ENCODE measurements around the gene CBLB. TPM values are rescaled to one million over a fixed set of nuclear protein-coding genes. Genes with fewer than 3 reads are reported as not detected.

The CBLB gene
- total RNA-seq, 1 experiment from 2014 or later: 8.6 TPM

- ATAC-seq: no peak
- in situ Hi-C loops (cut with HindIII; ENCODE audit: low pct_unique_long_range_greater_than_20kb, low sequenced_read_pairs) (no loop called here), intact Hi-C loops (cut with micrococcal nuclease; ENCODE audit: unreplicated experiment) (no loop called here)
- TF ChIP-seq TCF7L2 (IDR thresholded peaks at IDR 0.05; ENCODE audit: low read depth, low read length) (no peak), REST (IDR thresholded peaks at IDR 0.05; ENCODE audit: insufficient read depth in 1 of 2, low read depth in 2 of 2, low read length in 1 of 2) (no peak), SIN3A (IDR thresholded peaks at IDR 0.05; ENCODE audit: borderline replicate concordance, insufficient read depth, low read depth, low read length) (no peak), POLR2AphosphoS5 (IDR thresholded peaks at IDR 0.05; ENCODE audit: low read depth, low read length) (no peak), CTCF (IDR thresholded peaks at IDR 0.05) (no peak)
- Histone ChIP-seq H3K9me3 (ENCODE audit: control insufficient read depth, insufficient read depth, low read depth, low read length) (no peaks in the 10 kb centered on the region), H3K27me3 (ENCODE audit: control insufficient read depth, insufficient read depth, low read length) (no peaks in the 10 kb centered on the region), H3K4me3 (ENCODE audit: low read depth in 2 of 2, low read length in 2 of 2) (no peak overlapping the region), H3K4me1 (ENCODE audit: control insufficient read depth, insufficient read depth, low read length) (no peaks in the 10 kb centered on the region), H3K27ac (ENCODE audit: low read length) (no peak overlapping the region), H3K36me3 (ENCODE audit: control insufficient read depth, insufficient read depth, low read length) (no peaks in the 10 kb centered on the region)
- ChIA-PET POLR2A (interaction anchor here (0.7 kb wide), 1 partner anchor 154 kb away, joined by 9 read pairs; no protein-coding TSS in a partner anchor), CTCF (no interaction called here)
- no peak for DNase-seq (ENCODE audit: low read depth, low spot score)
- BruUV-seq (replicated peaks): no TSS peak
Observed at GRCh38 chr3:105629718-105630117, 239.1 kb downstream of the CBLB start.

GRCh38 chr3:105626739-105627138 lies 242.1 kb downstream of the CBLB start:
- H3K27me3 ChIP-seq (ENCODE audit: control insufficient read depth, insufficient read depth, low read length): no peaks in the 10 kb centered on the region
- ATAC-seq: no peak

More at GRCh38 chr3:105626739-105627138, 242.1 kb downstream of the CBLB start:
- Histone ChIP-seq H3K9me3 (ENCODE audit: control insufficient read depth, insufficient read depth, low read depth, low read length) (no peaks in the 10 kb centered on the region), H3K4me3 (ENCODE audit: low read depth in 2 of 2, low read length in 2 of 2) (no peak overlapping the region), H3K27ac (ENCODE audit: low read length) (no peak overlapping the region), H3K36me3 (ENCODE audit: control insufficient read depth, insufficient read depth, low read length) (no peaks in the 10 kb centered on the region), H3K4me1 (ENCODE audit: control insufficient read depth, insufficient read depth, low read length) (no peaks in the 10 kb centered on the region)
- POLR2A ChIA-PET: no interaction called here
- CTCF ChIA-PET: no interaction called here
- no TSS peak for BruUV-seq (replicated peaks)
- no peak for DNase-seq (ENCODE audit: low read depth, low spot score)
- intact Hi-C loops (cut with micrococcal nuclease; ENCODE audit: unreplicated experiment) (no loop called here), in situ Hi-C loops (cut with HindIII; ENCODE audit: low pct_unique_long_range_greater_than_20kb, low sequenced_read_pairs) (no loop called here)
- no peak for TF ChIP-seq CTCF (IDR thresholded peaks at IDR 0.05)
